Gastrocnemius medialis (tissue), 4 donors: ENCODE results near the gene PDZK1IP1. TPM values are rescaled to one million over a fixed set of nuclear protein-coding genes. Genes with fewer than 3 reads are reported as not detected.
A peak's percentile ranks its signal among the peaks of the same experiment; 100 is the strongest.

ENCODE experiments used
- ATAC-seq, 2 donors: fragments of 150-250 bp; one replicate each; pipeline ENCODE4 v1.9.1; 2016
- DNase-seq, 2 donors: peaks; one replicate each; pipeline ENCODE4 v3.0.0-alpha.2; 2019
- H3K27ac ChIP-seq, 4 donors: fragments of 200-600 bp; sonication (generic); 1 replicate in 1 of 4; 2 replicates in 3 of 4; pipeline ENCODE4 v1.5.1; 2016 to 2018; ENCODE audit warnings: mild to moderate bottlenecking in 2 of 4, moderate library complexity in 1 of 4
- H3K27me3 ChIP-seq, 3 donors: fragments of 200-600 bp; sonication (generic) in 2 of 3; 1 replicate in 1 of 3; 2 replicates in 2 of 3; pipeline versions ENCODE4 v1.5.1 to v1.6.0; 2016 to 2019; ENCODE audit warnings: mild to moderate bottlenecking in 1 of 3, moderate library complexity in 1 of 3
- H3K36me3 ChIP-seq, 2 donors: fragments of 200-600 bp; sonication (generic) in 1 of 2; one replicate each; pipeline ENCODE4 v1.5.1; 2017 to 2018
- H3K4me1 ChIP-seq, 2 donors: fragments of 200-600 bp; sonication (generic) in 1 of 2; one replicate each; pipeline ENCODE4 v1.5.1; 2016 to 2017; ENCODE audit warnings: mild to moderate bottlenecking in 2 of 2
- H3K4me3 ChIP-seq, 4 donors: fragments of 200-600 bp; sonication (generic) in 3 of 4; 1 replicate in 1 of 4; 2 replicates in 3 of 4; pipeline ENCODE4 v1.5.1; 2016 to 2019; ENCODE audit warnings: mild to moderate bottlenecking in 2 of 4
- H3K9me3 ChIP-seq, 3 donors: fragments of 200-600 bp; sonication (generic) in 2 of 3; 1 replicate in 1 of 3; 2 replicates in 2 of 3; pipeline ENCODE4 v1.5.1; 2016 to 2019
- CTCF ChIP-seq, 5 experiments: fragments of 450-650 bp in 3 of 5; fragments of 200-600 bp in 2 of 5; sonication (generic) in 2 of 5; IDR thresholded peaks in 4 of 5; conservative IDR thresholded peaks in 1 of 5; 1 replicate in 4 of 5; 2 replicates in 1 of 5; pipeline ENCODE4 v1.5.1; 2016 to 2019; ENCODE audit warnings: antibody characterized with exemption in 5 of 5, mild to moderate bottlenecking in 3 of 5, moderate library complexity in 3 of 5
- POLR2A ChIP-seq, 2 donors: fragments of 450-650 bp; IDR thresholded peaks; one replicate each; pipeline ENCODE4 v1.6.1; 2017; ENCODE audit warnings: antibody characterized with exemption in 2 of 2, mild to moderate bottlenecking in 2 of 2, moderate library complexity in 2 of 2
- in situ Hi-C, 4 donors: fragments of 200-750 bp; cut with MboI; loops; one replicate each; pipeline versions ENCODE4 v1.15.0 to v1.8.0; 2017; ENCODE audit warnings: low sequenced_read_pairs in 4 of 4
- intact Hi-C: fragments of 100-400 bp; cut with DNase I; formaldehyde crosslinking; loops from one replicate; pipeline ENCODE4 v1.15.1; 2023; ENCODE audit warnings: low total_unique reads
- total RNA-seq, 4 donors: library from RNA; depleted of rRNA; stranded (reverse); fragments of >200 nt; gene quantifications; one replicate each; pipeline versions ENCODE4 v1.1.0 to v1.2.3, GENCODE V29; 2016

Gene PDZK1IP1
- 10 to 100 TPM in 1 of 4 donors, 1 to 10 TPM in 2, not detected in 1; 1.8 to 10.9 (median 3.9) TPM for total RNA-seq

GRCh38 chr1:47189844-47190508 lies at the start of gene PDZK1IP1:
Gene PDZK1IP1 (minus strand): TSS chr1:47190036. CDS start chr1:47189932, 104 bp downstream.
- H3K9me3 ChIP-seq: no peaks in the 10 kb centered on the region
- peak; percentile 97 for ATAC-seq
- intact Hi-C loops: loop anchor here (1.0 to 5.0 kb wide), 3 partner anchors 72 to 232 kb away; no protein-coding TSS in a partner anchor
- peak; percentile 85 to 94 for DNase-seq
- no peaks in the 10 kb centered on the region for H3K36me3 ChIP-seq
- peak within 1 kb of the TSS; percentile 63 to 80 (median 71) for H3K27ac ChIP-seq
- no peaks in the 10 kb centered on the region for H3K27me3 ChIP-seq
- H3K4me1 ChIP-seq: peaks cover 7 to 14% of the 10 kb centered on the region in 2 donors
- H3K4me3 ChIP-seq: peak within 1 kb of the TSS in 1 of 4 donors; percentile 29
- TF ChIP-seq POLR2A (IDR thresholded peaks at IDR 0.05) (no peak), CTCF (IDR thresholded peaks at IDR 0.05 in 4 of 5, conservative IDR thresholded peaks at IDR 0.05 in 1 of 5) (no peak)
- in situ Hi-C loops: loop anchor here (5.0 to 25.0 kb wide), 8 partner anchors 65 to 522 kb away; partner anchors contain the start of genes CMPK1 (in 2 of the 4), FOXD2 (in 1 of the 4) and FOXE3 (in 1 of the 4)

GRCh38 chr1:47238935-47239592 lies 49.2 kb upstream of the PDZK1IP1 start:
- in situ Hi-C loops: no loop called here
- DNase-seq: no peak
- H3K9me3 ChIP-seq: no peaks in the 10 kb centered on the region
- peaks cover 0 to 4% (median 0%) of the 10 kb centered on the region in 3 donors for H3K27me3 ChIP-seq
- peaks cover 0 to 3% of the 10 kb centered on the region in 2 donors for H3K4me1 ChIP-seq
- H3K36me3 ChIP-seq: no peaks in the 10 kb centered on the region
- ATAC-seq: no peak
- no peak overlapping the region for H3K4me3 ChIP-seq
- TF ChIP-seq POLR2A (IDR thresholded peaks at IDR 0.05): no peak
- H3K27ac ChIP-seq: no peak overlapping the region
- intact Hi-C loops: no loop called here

- Histone ChIP-seq H3K4me1 (peaks cover 3 to 11% of the 10 kb centered on the region in 2 donors), H3K36me3 (no peaks in the 10 kb centered on the region), H3K27me3 (peaks cover 25 to 31% (median 26%) of the 10 kb centered on the region in 3 donors), H3K4me3 (no peak overlapping the region), H3K9me3 (no peaks in the 10 kb centered on the region), H3K27ac (peak overlapping the region in 2 of 4 donors; percentile 50 to 56)
- no peak for TF ChIP-seq POLR2A (IDR thresholded peaks at IDR 0.05)
- TF ChIP-seq CTCF (IDR thresholded peaks at IDR 0.05 in 4 of 5, conservative IDR thresholded peaks at IDR 0.05 in 1 of 5): no peak
- DNase-seq (no peak), ATAC-seq (no peak)
- in situ Hi-C loops: no loop called here
- intact Hi-C loops: no loop called here
Observed at GRCh38 chr1:47235806-47236205, 46.0 kb upstream of the PDZK1IP1 start.

- TF ChIP-seq POLR2A (IDR thresholded peaks at IDR 0.05) (no peak), CTCF (IDR thresholded peaks at IDR 0.05 in 4 of 5, conservative IDR thresholded peaks at IDR 0.05 in 1 of 5) (no peak)
- peak overlapping the region in 2 of 4 donors; percentile 20 to 27 for H3K4me3 ChIP-seq
- no peak for DNase-seq
- intact Hi-C loops: no loop called here
- no peaks in the 10 kb centered on the region for H3K36me3 ChIP-seq
- H3K4me1 ChIP-seq: peaks cover 3 to 16% of the 10 kb centered on the region in 2 donors
- in situ Hi-C loops: no loop called here
- peak overlapping the region in 3 of 4 donors; percentile 50 to 56 (median 52) for H3K27ac ChIP-seq
- H3K27me3 ChIP-seq: peaks cover 30 to 36% (median 32%) of the 10 kb centered on the region in 3 donors
- no peaks in the 10 kb centered on the region for H3K9me3 ChIP-seq
- ATAC-seq: peak in 1 of 2 donors; percentile 23
Observed at GRCh38 chr1:47235241-47235681, 45.4 kb upstream of the PDZK1IP1 start.

- TF ChIP-seq POLR2A (IDR thresholded peaks at IDR 0.05): no peak
- TF ChIP-seq CTCF (IDR thresholded peaks at IDR 0.05 in 4 of 5, conservative IDR thresholded peaks at IDR 0.05 in 1 of 5): no peak
- in situ Hi-C loops (no loop called here), intact Hi-C loops (no loop called here)
- Histone ChIP-seq H3K9me3 (no peaks in the 10 kb centered on the region), H3K27ac (peak overlapping the region in 1 of 4 donors; percentile 75), H3K4me3 (no peak overlapping the region), H3K27me3 (peaks cover 50 to 57% (median 51%) of the 10 kb centered on the region in 3 donors), H3K36me3 (no peaks in the 10 kb centered on the region), H3K4me1 (peaks cover 3 to 16% of the 10 kb centered on the region in 2 donors)
- DNase-seq (no peak), ATAC-seq (no peak)
Observed at GRCh38 chr1:47233186-47233585, 43.4 kb upstream of the PDZK1IP1 start.
